B cell (primary cell): ENCODE results near the gene NUDCD3. TPM values are rescaled to one million over a fixed set of nuclear protein-coding genes. Genes with fewer than 3 reads are reported as not detected.

ENCODE experiments used
- ATAC-seq: fragments of 200-7000 bp; cut with Tn5 transposase; one replicate; pipeline ENCODE4 v1.10.0; 2021; ENCODE audit warnings: low read depth, mild to moderate bottlenecking, moderate number of reproducible peaks, moderate library complexity
- CTCF ChIA-PET: fragments of 350-600 bp; sonication (Branson Sonifier 250); formaldehyde crosslinking; loops from one replicate; lab custom pipeline; 2021; ENCODE audit warnings: antibody characterized with exemption, inconsistent platforms; lab: Charles Lee
- POLR2A ChIA-PET: fragments of 350-600 bp; sonication (Branson Sonifier 250); formaldehyde crosslinking; loops from one replicate; lab custom pipeline; 2021; ENCODE audit warnings: antibody characterized with exemption; lab: Charles Lee
- DNase-seq: peaks from one replicate; pipeline ENCODE4 v3.0.0; 2013
- H2AFZ ChIP-seq: 2 replicates; pipeline ENCODE4 v1.6.1; 2012; ENCODE audit warnings: mild to moderate bottlenecking, low read depth, low read length; ENCODE audit not compliant: insufficient read depth, poor library complexity, severe bottlenecking
- H3K27ac ChIP-seq, 2 donors: 1 replicate in 1 of 2; 2 replicates in 1 of 2; pipeline ENCODE4 v1.5.1; 2012 to 2013; ENCODE audit warnings: low read length in 2 of 2, mild to moderate bottlenecking in 2 of 2, moderate library complexity in 1 of 2
- H3K27me3 ChIP-seq, 4 experiments: fragments of 200-600 bp in 1 of 4; sonication (generic) in 1 of 4; replicated peaks in 1 of 4; 1 replicate in 2 of 4; 2 replicates in 2 of 4; pipeline versions ENCODE4 v1.6.1 to v1.7.0; 2013 to 2016; ENCODE audit warnings: low read length in 3 of 4, mild to moderate bottlenecking in 2 of 4, mixed read lengths in 1 of 4, moderate library complexity in 1 of 4; ENCODE audit not compliant: insufficient read depth in 4 of 4, control insufficient read depth in 3 of 4; ENCODE audit errors: control extremely low read depth in 1 of 4
- H3K36me3 ChIP-seq, 2 experiments: replicated peaks in 1 of 2; 1 replicate in 1 of 2; 2 replicates in 1 of 2; pipeline versions ENCODE4 v1.6.1 to v1.7.1; 2013; ENCODE audit warnings: low read length in 1 of 2; ENCODE audit not compliant: insufficient read depth in 2 of 2, control insufficient read depth in 1 of 2; ENCODE audit errors: control extremely low read depth in 1 of 2, extremely low read depth in 1 of 2
- H3K4me1 ChIP-seq, 2 donors: fragments of 200-600 bp in 1 of 2; sonication (generic) in 1 of 2; 1 replicate in 1 of 2; 2 replicates in 1 of 2; pipeline versions ENCODE4 v1.5.1 to v1.6.1; 2013 to 2017; ENCODE audit warnings: low read length in 2 of 2; ENCODE audit not compliant: control insufficient read depth in 2 of 2, insufficient read depth in 2 of 2
- H3K4me2 ChIP-seq: replicated peaks from 2 replicates; pipeline ENCODE3; 2012; ENCODE audit warnings: mild to moderate bottlenecking, low read depth, low read length; ENCODE audit not compliant: poor library complexity, severe bottlenecking
- H3K4me3 ChIP-seq, 5 experiments: fragments of 200-600 bp in 1 of 5; sonication (generic) in 1 of 5; 1 replicate in 3 of 5; 2 replicates in 2 of 5; pipeline versions ENCODE4 v1.5.1 to v1.7.0; 2011 to 2016; ENCODE audit warnings: low read length in 4 of 5, mild to moderate bottlenecking in 4 of 5, low read depth in 2 of 5, control low read depth in 1 of 5, moderate library complexity in 1 of 5; ENCODE audit not compliant: insufficient read depth in 1 of 5; ENCODE audit errors: control extremely low read depth in 1 of 5, extremely low read depth in 1 of 5
- H3K79me2 ChIP-seq: fragments of 200-600 bp; sonication (generic); one replicate; pipeline ENCODE4 v1.6.0; 2016; ENCODE audit warnings: low read length; ENCODE audit not compliant: control insufficient read depth, insufficient read depth
- H3K9ac ChIP-seq: fragments of 200-600 bp; sonication (generic); 2 replicates; pipeline ENCODE4 v1.6.1; 2017; ENCODE audit warnings: mild to moderate bottlenecking, low read length, moderate library complexity
- H3K9me3 ChIP-seq, 3 donors: one replicate each; pipeline versions ENCODE4 v1.6.1 to v1.7.1; 2013; ENCODE audit warnings: low read length in 2 of 3; ENCODE audit not compliant: control insufficient read depth in 2 of 3, insufficient read depth in 1 of 3; ENCODE audit errors: control extremely low read depth in 1 of 3
- H4K20me1 ChIP-seq: 2 replicates; pipeline ENCODE4 v1.6.0; 2012; ENCODE audit warnings: mild to moderate bottlenecking, low read length; ENCODE audit not compliant: insufficient read depth, control insufficient read depth, poor library complexity, severe bottlenecking
- H3K27ac Mint-ChIP-seq: one replicate; pipeline ENCODE4 v1.8.0; 2021; ENCODE audit warnings: mixed read lengths
- H3K27me3 Mint-ChIP-seq: one replicate; pipeline ENCODE4 v1.8.0; 2021; ENCODE audit warnings: mixed read lengths
- H3K4me1 Mint-ChIP-seq: one replicate; pipeline ENCODE4 v1.8.0; 2021; ENCODE audit warnings: mixed read lengths
- H3K4me3 Mint-ChIP-seq: one replicate; pipeline ENCODE4 v1.8.0; 2021; ENCODE audit warnings: mixed read lengths
- H3K9me3 Mint-ChIP-seq: one replicate; pipeline ENCODE4 v1.8.0; 2022; ENCODE audit warnings: mixed read lengths; ENCODE audit not compliant: insufficient read depth
- EZH2 ChIP-seq: IDR thresholded peaks from 2 replicates; pipeline ENCODE4 v1.6.1; 2012; ENCODE audit warnings: borderline replicate concordance, low read depth, mild to moderate bottlenecking, moderate library complexity, low read length; ENCODE audit not compliant: insufficient read depth, poor library complexity, severe bottlenecking
- WGBS: methylation state at CpG from one replicate; pipeline ENCODE4 v1.1.5; 2013; ENCODE audit warnings: missing lambda C conversion rate; ENCODE audit not compliant: insufficient coverage; 5-methylcytosine and 5-hydroxymethylcytosine counted together
- intact Hi-C: fragments of 100-400 bp; cut with micrococcal nuclease; formaldehyde crosslinking; loops from one replicate; pipeline ENCODE4 v1.10.0; 2022
- polyA plus RNA-seq: library from polyadenylated mRNA; depleted of rRNA; stranded (reverse); fragments of >200 nt; gene quantifications from 2 replicates; pipeline ENCODE4 v1.2.3, GENCODE V29; 2012
- total RNA-seq, 2 donors: library from RNA; stranded (reverse); fragments of 120-200 nt in 1 of 2; gene quantifications; 1 replicate in 1 of 2; 2 replicates in 1 of 2; pipeline versions ENCODE4 v1.2.3 to v1.2.4, GENCODE V29; 2013 to 2022
- TF ChIP-seq, protein P1 (sequence below): fragments of 200-600 bp; IDR thresholded peaks from one replicate; pipeline ENCODE4 v1.8.0; 2022; ENCODE audit warnings: antibody characterized with exemption, mild to moderate bottlenecking

The NUDCD3 gene
- total and polyA plus RNA-seq, 2 donors (not counting 1 experiment from before 2014, with no cell fraction given) = 29.8 to 101 TPM

DNA sequence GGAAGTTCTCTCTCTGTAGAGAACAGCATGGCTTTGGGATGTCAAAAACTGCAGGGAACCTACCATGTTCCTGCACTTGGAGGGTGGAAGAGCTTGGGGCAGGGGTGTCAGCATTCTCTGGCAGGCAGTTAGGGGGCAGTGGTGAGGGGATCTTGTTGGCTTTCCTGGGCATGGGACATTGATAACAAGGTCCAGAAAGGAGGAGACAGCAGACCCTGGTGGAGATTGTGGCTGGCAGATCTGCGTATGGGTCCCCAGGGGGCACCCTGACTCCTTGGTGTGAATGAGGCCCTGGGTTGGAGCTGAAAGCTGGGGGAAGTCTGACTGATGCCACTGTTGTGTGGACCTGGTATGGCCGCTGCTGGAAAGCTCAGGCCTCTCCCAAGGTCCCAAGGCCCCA lies 142.2 kb downstream of the NUDCD3 start:
- no peaks in the 10 kb centered on the region for H3K4me1 Mint-ChIP-seq
- H2AFZ ChIP-seq = no peak overlapping the region

DNA sequence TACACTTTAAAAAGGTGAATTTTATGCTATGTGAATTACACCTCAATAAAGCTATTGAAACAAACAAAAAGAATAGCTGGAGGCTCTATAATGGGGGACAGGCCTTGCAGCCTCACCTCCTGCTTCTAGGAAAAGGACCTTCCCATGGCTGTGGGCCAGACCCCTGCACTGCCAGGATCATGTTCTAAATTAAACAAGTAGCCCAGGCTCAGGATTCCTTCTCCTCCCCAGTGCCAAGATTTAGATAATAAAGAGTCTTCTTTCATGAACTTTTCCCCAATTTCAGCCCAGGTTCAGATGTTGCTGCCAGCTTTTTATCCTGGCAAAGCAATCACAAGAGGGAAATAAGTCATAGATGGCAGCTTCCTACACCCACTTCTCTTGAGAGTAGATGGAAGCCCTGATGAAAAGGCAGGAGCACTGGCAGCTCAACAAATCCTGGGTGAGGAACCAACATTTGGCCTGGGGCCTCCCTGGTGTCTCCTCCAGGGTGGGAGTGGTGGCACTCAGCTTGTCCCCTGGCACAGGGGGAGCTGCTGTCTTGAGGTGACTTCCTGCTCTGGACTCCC lies 142.8 kb downstream of the NUDCD3 start:
- H3K9ac ChIP-seq = no peak overlapping the region
- POLR2A ChIA-PET = no interaction called here
- H3K4me1 ChIP-seq = no peaks in the 10 kb centered on the region
- no peak overlapping the region for H3K4me3 Mint-ChIP-seq
- H2AFZ ChIP-seq = no peak overlapping the region
- no peaks in the 10 kb centered on the region for H3K9me3 Mint-ChIP-seq
- H3K36me3 ChIP-seq = no peaks in the 10 kb centered on the region
- ATAC-seq (no peak), DNase-seq (no peak)
- H3K4me1 Mint-ChIP-seq = no peaks in the 10 kb centered on the region
- TF ChIP-seq EZH2 = no peak
- TF ChIP-seq, protein P1, sequence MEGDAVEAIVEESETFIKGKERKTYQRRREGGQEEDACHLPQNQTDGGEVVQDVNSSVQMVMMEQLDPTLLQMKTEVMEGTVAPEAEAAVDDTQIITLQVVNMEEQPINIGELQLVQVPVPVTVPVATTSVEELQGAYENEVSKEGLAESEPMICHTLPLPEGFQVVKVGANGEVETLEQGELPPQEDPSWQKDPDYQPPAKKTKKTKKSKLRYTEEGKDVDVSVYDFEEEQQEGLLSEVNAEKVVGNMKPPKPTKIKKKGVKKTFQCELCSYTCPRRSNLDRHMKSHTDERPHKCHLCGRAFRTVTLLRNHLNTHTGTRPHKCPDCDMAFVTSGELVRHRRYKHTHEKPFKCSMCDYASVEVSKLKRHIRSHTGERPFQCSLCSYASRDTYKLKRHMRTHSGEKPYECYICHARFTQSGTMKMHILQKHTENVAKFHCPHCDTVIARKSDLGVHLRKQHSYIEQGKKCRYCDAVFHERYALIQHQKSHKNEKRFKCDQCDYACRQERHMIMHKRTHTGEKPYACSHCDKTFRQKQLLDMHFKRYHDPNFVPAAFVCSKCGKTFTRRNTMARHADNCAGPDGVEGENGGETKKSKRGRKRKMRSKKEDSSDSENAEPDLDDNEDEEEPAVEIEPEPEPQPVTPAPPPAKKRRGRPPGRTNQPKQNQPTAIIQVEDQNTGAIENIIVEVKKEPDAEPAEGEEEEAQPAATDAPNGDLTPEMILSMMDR = no peak
- no peaks in the 10 kb centered on the region for H4K20me1 ChIP-seq
- CTCF ChIA-PET = interaction anchor here (0.5 to 1.0 kb wide), 2 partner anchors 11 to 130 kb away, joined by 3 read pairs; no protein-coding TSS in a partner anchor
- peaks cover 42% of the 10 kb centered on the region for H3K27me3 Mint-ChIP-seq
- H3K27ac Mint-ChIP-seq = no peak overlapping the region
- H3K27me3 ChIP-seq = peaks cover 0 to 14% (median 2%) of the 10 kb centered on the region in 4 experiments
- intact Hi-C loops = no loop called here
- H3K27ac ChIP-seq = no peak overlapping the region
- H3K9me3 ChIP-seq = peaks cover 0 to 14% (median 9%) of the 10 kb centered on the region in 3 donors
- no peak overlapping the region for H3K4me3 ChIP-seq
- no peaks in the 10 kb centered on the region for H3K79me2 ChIP-seq
- no peak overlapping the region for H3K4me2 ChIP-seq

More for the DNA sequence above, 142.2 kb downstream of the NUDCD3 start:
- Histone ChIP-seq H3K27ac (no peak overlapping the region), H3K4me3 (no peak overlapping the region), H3K27me3 (peaks cover 0 to 14% (median 2%) of the 10 kb centered on the region in 4 experiments), H3K4me2 (no peak overlapping the region), H3K9me3 (peaks cover 0 to 14% (median 9%) of the 10 kb centered on the region in 3 donors), H3K79me2 (no peaks in the 10 kb centered on the region), H3K9ac (no peak overlapping the region), H4K20me1 (no peaks in the 10 kb centered on the region), H3K36me3 (no peaks in the 10 kb centered on the region), H3K4me1 (no peaks in the 10 kb centered on the region)
- intact Hi-C loops = no loop called here
- 86% methylated on average over 1 of the region's 2 CpGs for WGBS
- peaks cover 42% of the 10 kb centered on the region for H3K27me3 Mint-ChIP-seq
- H3K27ac Mint-ChIP-seq = no peak overlapping the region
- DNase-seq = no peak
- ChIA-PET POLR2A (no interaction called here), CTCF (interaction anchor here (1.0 kb wide), 1 partner anchor 217 kb away, joined by 3 read pairs; no protein-coding TSS in a partner anchor)
- no peak for ATAC-seq
- no peaks in the 10 kb centered on the region for H3K9me3 Mint-ChIP-seq
- no peak overlapping the region for H3K4me3 Mint-ChIP-seq
- TF ChIP-seq EZH2 = no peak
- TF ChIP-seq, protein P1 = no peak
